Hematopoietic multipotent progenitor cell (in vitro differentiated cells): ENCODE measurements around the gene SLC35F3. TPM values are rescaled to one million over a fixed set of nuclear protein-coding genes. Genes with fewer than 3 reads are reported as not detected.
A peak's percentile ranks its signal among the peaks of the same experiment; 100 is the strongest.

Experiments used
- DNase-seq, 3 donors: peaks; one replicate each; pipeline ENCODE4 v3.0.0-alpha.2; 2011 to 2015; ENCODE audit warnings: low read depth in 2 of 3, low spot score in 2 of 3
- total RNA-seq: library from RNA; depleted of rRNA; stranded (reverse); fragments of >200 nt; gene quantifications from one replicate; pipeline ENCODE4 v1.2.3, GENCODE V29; 2012

The SLC35F3 gene
- total RNA-seq, 1 donor = under 0.01 TPM

GRCh38 chr1:234214911-234215892, 310.7 kb downstream of the SLC35F3 start:
- DNase-seq = no peak

- peak in 1 of 3 donors; percentile 26 for DNase-seq
These were observed 311.7 kb downstream of the SLC35F3 start for GRCh38 chr1:234216116-234216703.

GRCh38 chr1:234217316-234217840, 312.9 kb downstream of the SLC35F3 start:
- DNase-seq = no peak

- DNase-seq = no peak
These were observed 313.6 kb downstream of the SLC35F3 start for GRCh38 chr1:234218078-234218477.

- no peak for DNase-seq
These were observed 315.2 kb downstream of the SLC35F3 start for GRCh38 chr1:234219711-234220110.

- no peak for DNase-seq
These were observed 317.1 kb downstream of the SLC35F3 start for GRCh38 chr1:234221601-234222000.

- no peak for DNase-seq
These were observed 318.2 kb downstream of the SLC35F3 start for GRCh38 chr1:234222561-234223280.

- no peak for DNase-seq
These were observed 321.8 kb downstream of the SLC35F3 start for GRCh38 chr1:234226113-234226818.

GRCh38 chr1:234226819-234227165, 322.3 kb downstream of the SLC35F3 start:
- DNase-seq = no peak

- no peak for DNase-seq
These were observed 325.3 kb downstream of the SLC35F3 start for GRCh38 chr1:234229581-234230387.

- DNase-seq = peak in 1 of 3 donors; percentile 74
These were observed 326.0 kb downstream of the SLC35F3 start for GRCh38 chr1:234230414-234230862.

- DNase-seq = no peak
These were observed 326.8 kb downstream of the SLC35F3 start for GRCh38 chr1:234231061-234231892.

GRCh38 chr1:234231893-234232276, 327.4 kb downstream of the SLC35F3 start:
- no peak for DNase-seq

GRCh38 chr1:234234199-234234598, 329.7 kb downstream of the SLC35F3 start:
- no peak for DNase-seq

GRCh38 chr1:234235434-234235881, 331.0 kb downstream of the SLC35F3 start:
- no peak for DNase-seq

- DNase-seq = no peak
These were observed 332.9 kb downstream of the SLC35F3 start for GRCh38 chr1:234237393-234237792.

- DNase-seq = no peak
These were observed 333.6 kb downstream of the SLC35F3 start for GRCh38 chr1:234238060-234238459.

- DNase-seq = no peak
These were observed 335.0 kb downstream of the SLC35F3 start for GRCh38 chr1:234239515-234239914.

- no peak for DNase-seq
These were observed 335.5 kb downstream of the SLC35F3 start for GRCh38 chr1:234239936-234240335.
